ENCODE measurements around the gene PRKD1. TPM values are rescaled to one million over a fixed set of nuclear protein-coding genes. Genes with fewer than 3 reads are reported as not detected.

PRKD1 gene
- polyA plus RNA-seq, 1 of the 3 experiments (the other 2 are of a cell fraction): 0.07 TPM

DNA sequence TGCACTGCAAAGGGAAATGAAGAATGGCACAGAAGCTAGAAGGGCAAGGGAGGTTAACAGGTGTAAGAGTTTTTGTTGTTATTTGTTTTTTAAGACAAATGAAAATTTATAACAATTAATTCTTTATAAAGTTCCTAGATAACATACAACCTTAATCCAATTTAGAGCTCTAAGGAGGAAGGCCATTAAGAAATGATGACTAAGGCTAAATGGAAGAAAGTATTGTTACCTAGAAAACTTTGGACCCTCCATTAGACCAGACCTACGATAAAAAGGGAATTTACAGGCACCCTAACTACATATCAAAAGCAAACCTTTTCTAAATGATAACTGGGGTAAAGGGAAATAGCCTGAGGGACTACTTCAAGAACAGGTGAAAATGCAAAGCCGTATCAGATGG is 130.8 kb downstream of the PRKD1 start:
- Histone ChIP-seq H3K27ac (ENCODE audit: low read depth in 2 of 2, low read length in 1 of 2) (no peak overlapping the region), H3K79me2 (ENCODE audit: insufficient read depth) (no peaks in the 10 kb centered on the region), H2AFZ (ENCODE audit: low read depth) (no peak overlapping the region), H3K9me2 (no peaks in the 10 kb centered on the region), H3K9ac (no peak overlapping the region), H3K4me1 (ENCODE audit: control insufficient read depth in 1 of 2, insufficient read depth in 2 of 2, low read depth in 1 of 2, low read length in 1 of 2) (no peaks in the 10 kb centered on the region; a peak in 1 of 4 replicates), H3F3A (replicated peaks; ENCODE audit: insufficient read depth) (no peaks in the 10 kb centered on the region), H3K4me2 (no peak overlapping the region), H3K27me3 (ENCODE audit: insufficient read depth) (no peaks in the 10 kb centered on the region), H3K36me3 (replicated peaks in 1 of 2; ENCODE audit: control insufficient read depth in 1 of 2, insufficient read depth in 2 of 2, low read length in 1 of 2) (no peaks in the 10 kb centered on the region), H4K20me1 (ENCODE audit: insufficient read depth) (no peaks in the 10 kb centered on the region), H3K9me3 (no peaks in the 10 kb centered on the region), H3K4me3 (ENCODE audit: low read depth in 2 of 2, low read length in 1 of 2) (no peak overlapping the region)
- POLR2A ChIA-PET: no interaction called here
- no peak for TF ChIP-seq GATA2 (CRISPR knock-in tag; IDR thresholded peaks at IDR 0.05)
- no peak for TF ChIP-seq USF1 (IDR thresholded peaks at IDR 0.05; ENCODE audit: borderline replicate concordance, low read depth)
- no peak for TF ChIP-seq GABPA (IDR thresholded peaks at IDR 0.05; ENCODE audit: low read depth)
- no peak for TF ChIP-seq JUND (IDR thresholded peaks at IDR 0.05)
- DNase-seq: no peak
- WGBS (ENCODE audit: low lambda C conversion rate): 10% methylated on average over 2 of the region's 2 CpGs
- CTCF ChIA-PET: no interaction called here

GRCh38 chr14:29789475-29789874 is 138.2 kb downstream of the PRKD1 start:
- no peak for DNase-seq
- no peaks in the 10 kb centered on the region; a peak in 1 of 4 replicates for H3K4me1 ChIP-seq (ENCODE audit: control insufficient read depth in 1 of 2, insufficient read depth in 2 of 2, low read depth in 1 of 2, low read length in 1 of 2)
- no peaks in the 10 kb centered on the region for H3F3A ChIP-seq (replicated peaks; ENCODE audit: insufficient read depth)
- no peak overlapping the region for H2AFZ ChIP-seq (ENCODE audit: low read depth)
- no peaks in the 10 kb centered on the region for H3K9me3 ChIP-seq
- no peak overlapping the region for H3K4me3 ChIP-seq (ENCODE audit: low read depth in 2 of 2, low read length in 1 of 2)
- no peak overlapping the region for H3K9ac ChIP-seq
- 14% methylated on average over 1 of the region's 2 CpGs for WGBS (ENCODE audit: low lambda C conversion rate)
- H3K79me2 ChIP-seq (ENCODE audit: insufficient read depth): no peaks in the 10 kb centered on the region
- no peaks in the 10 kb centered on the region for H3K36me3 ChIP-seq (replicated peaks in 1 of 2; ENCODE audit: control insufficient read depth in 1 of 2, insufficient read depth in 2 of 2, low read length in 1 of 2)
- no peaks in the 10 kb centered on the region for H3K9me2 ChIP-seq
- no peaks in the 10 kb centered on the region for H4K20me1 ChIP-seq (ENCODE audit: insufficient read depth)
- POLR2A ChIA-PET: no interaction called here
- H3K27me3 ChIP-seq (ENCODE audit: insufficient read depth): no peaks in the 10 kb centered on the region
- no peak overlapping the region for H3K27ac ChIP-seq (ENCODE audit: low read depth in 2 of 2, low read length in 1 of 2)
- no peak for TF ChIP-seq SIN3A (IDR thresholded peaks at IDR 0.05; ENCODE audit: borderline replicate concordance, low read depth, low read length)
- no peak for TF ChIP-seq TAF1 (IDR thresholded peaks at IDR 0.05; ENCODE audit: borderline replicate concordance, low read depth, low read length)
- no peak for TF ChIP-seq MXI1 (IDR thresholded peaks at IDR 0.05; ENCODE audit: low read depth, low read length)
- no peak for TF ChIP-seq RCOR1 (IDR thresholded peaks at IDR 0.05; ENCODE audit: low read length)
- no peak for TF ChIP-seq MEF2A (IDR thresholded peaks at IDR 0.05; ENCODE audit: borderline replicate concordance, low read depth)
- TF ChIP-seq JUND (IDR thresholded peaks at IDR 0.05): no peak
- H3K4me2 ChIP-seq: no peak overlapping the region
- CTCF ChIA-PET: no interaction called here

DNA sequence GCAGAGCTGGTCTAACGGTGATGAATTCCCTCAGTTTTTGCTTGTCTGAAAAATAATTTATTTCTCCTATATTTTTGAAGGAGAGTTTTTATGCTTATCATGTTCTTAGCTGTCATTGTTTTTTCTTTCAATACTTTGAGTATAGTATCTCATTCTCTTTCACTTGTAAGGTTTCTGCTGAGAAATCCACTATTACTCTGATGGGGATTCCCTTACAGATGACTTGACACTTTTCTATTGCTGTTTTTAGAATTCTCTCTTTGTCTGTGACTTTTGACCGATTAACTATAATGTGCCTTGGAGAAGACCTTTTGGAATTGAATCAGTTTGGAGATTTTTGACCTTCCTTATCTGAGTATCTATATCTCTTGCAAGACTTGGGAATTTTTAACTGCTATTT is 139.6 kb downstream of the PRKD1 start:
- WGBS (ENCODE audit: low lambda C conversion rate): 9% methylated on average over 2 of the region's 2 CpGs
- Histone ChIP-seq H3F3A (replicated peaks; ENCODE audit: insufficient read depth) (no peaks in the 10 kb centered on the region), H3K79me2 (ENCODE audit: insufficient read depth) (no peaks in the 10 kb centered on the region), H3K27me3 (ENCODE audit: insufficient read depth) (no peaks in the 10 kb centered on the region), H3K9ac (no peak overlapping the region), H3K36me3 (replicated peaks in 1 of 2; ENCODE audit: control insufficient read depth in 1 of 2, insufficient read depth in 2 of 2, low read length in 1 of 2) (no peaks in the 10 kb centered on the region), H3K9me2 (no peaks in the 10 kb centered on the region), H3K4me1 (ENCODE audit: control insufficient read depth in 1 of 2, insufficient read depth in 2 of 2, low read depth in 1 of 2, low read length in 1 of 2) (no peaks in the 10 kb centered on the region), H3K4me2 (no peak overlapping the region), H3K4me3 (ENCODE audit: low read depth in 2 of 2, low read length in 1 of 2) (no peak overlapping the region), H3K27ac (ENCODE audit: low read depth in 2 of 2, low read length in 1 of 2) (no peak overlapping the region), H4K20me1 (ENCODE audit: insufficient read depth) (no peaks in the 10 kb centered on the region), H3K9me3 (no peaks in the 10 kb centered on the region), H2AFZ (ENCODE audit: low read depth) (no peak overlapping the region)
- no peak for DNase-seq
- ChIA-PET POLR2A (no interaction called here), CTCF (no interaction called here)
- TF ChIP-seq GABPA (IDR thresholded peaks at IDR 0.05; ENCODE audit: low read depth): no peak

Measured in SK-N-SH (cell line).